Measurements from ENCODE around the gene KCNE1. TPM values are rescaled to one million over a fixed set of nuclear protein-coding genes. Genes with fewer than 3 reads are reported as not detected.
"Not testable (repeated sequence)": the region's sequence is repeated elsewhere in the genome, so short reads cannot be mapped to it uniquely, and the experiment has no call there.

The KCNE1 gene
- total RNA-seq, 1 experiment from 2014 or later: 0.13 TPM

- DNase-seq (ENCODE audit: low spot score); H3K4me1 ChIP-seq (ENCODE audit: insufficient read depth, low read length, poor library complexity, severe bottlenecking); H3K4me3 ChIP-seq (ENCODE audit: low read depth, low read length, poor library complexity, severe bottlenecking); CTCF ChIA-PET; H3K27ac ChIP-seq (ENCODE audit: low read depth, low read length, poor library complexity, severe bottlenecking); H3K9me3 ChIP-seq (ENCODE audit: low read depth, low read length, poor library complexity, severe bottlenecking); intact Hi-C loops (cut with micrococcal nuclease; ENCODE audit: unreplicated experiment); POLR2A ChIA-PET (ENCODE audit: low non-redundant PET); H3K36me3 ChIP-seq (ENCODE audit: insufficient read depth, low read length, poor library complexity, severe bottlenecking); H3K27me3 ChIP-seq (replicated peaks; ENCODE audit: insufficient read depth, low read depth, low read length, poor library complexity); BruUV-seq (replicated peaks): not testable (repeated sequence)
These were observed 84.7 kb downstream of the KCNE1 start for GRCh38 chr21:34427339-34427738.

- intact Hi-C loops (cut with micrococcal nuclease; ENCODE audit: unreplicated experiment); H3K27me3 ChIP-seq (replicated peaks; ENCODE audit: insufficient read depth, low read depth, low read length, poor library complexity); POLR2A ChIA-PET (ENCODE audit: low non-redundant PET): not testable (repeated sequence)
These were observed 88.2 kb downstream of the KCNE1 start, which contains the start of gene SMIM34 for GRCh38 chr21:34423805-34424204. SMIM34 (minus strand) TSS chr21:34423951; CDS start chr21:34423839, 112 bp downstream.

GRCh38 chr21:34417448-34418077 lies 94.4 kb downstream of the KCNE1 start:
- H3K27me3 ChIP-seq (replicated peaks; ENCODE audit: insufficient read depth, low read depth, low read length, poor library complexity); H3K4me3 ChIP-seq (ENCODE audit: low read depth, low read length, poor library complexity, severe bottlenecking); H3K27ac ChIP-seq (ENCODE audit: low read depth, low read length, poor library complexity, severe bottlenecking); DNase-seq (ENCODE audit: low spot score); H3K9me3 ChIP-seq (ENCODE audit: low read depth, low read length, poor library complexity, severe bottlenecking); BruUV-seq (replicated peaks); H3K4me1 ChIP-seq (ENCODE audit: insufficient read depth, low read length, poor library complexity, severe bottlenecking); intact Hi-C loops (cut with micrococcal nuclease; ENCODE audit: unreplicated experiment); POLR2A ChIA-PET (ENCODE audit: low non-redundant PET); CTCF ChIA-PET; H3K36me3 ChIP-seq (ENCODE audit: insufficient read depth, low read length, poor library complexity, severe bottlenecking): not testable (repeated sequence)

More at GRCh38 chr21:34423805-34424204, 88.2 kb downstream of the KCNE1 start, which contains the start of gene SMIM34:
- H3K27ac ChIP-seq (ENCODE audit: low read depth, low read length, poor library complexity, severe bottlenecking); CTCF ChIA-PET; BruUV-seq (replicated peaks); DNase-seq (ENCODE audit: low spot score); H3K4me1 ChIP-seq (ENCODE audit: insufficient read depth, low read length, poor library complexity, severe bottlenecking); H3K9me3 ChIP-seq (ENCODE audit: low read depth, low read length, poor library complexity, severe bottlenecking); H3K36me3 ChIP-seq (ENCODE audit: insufficient read depth, low read length, poor library complexity, severe bottlenecking); H3K4me3 ChIP-seq (ENCODE audit: low read depth, low read length, poor library complexity, severe bottlenecking): not testable (repeated sequence)

- intact Hi-C loops (cut with micrococcal nuclease; ENCODE audit: unreplicated experiment); H3K4me1 ChIP-seq (ENCODE audit: insufficient read depth, low read length, poor library complexity, severe bottlenecking); H3K36me3 ChIP-seq (ENCODE audit: insufficient read depth, low read length, poor library complexity, severe bottlenecking); H3K27ac ChIP-seq (ENCODE audit: low read depth, low read length, poor library complexity, severe bottlenecking); H3K27me3 ChIP-seq (replicated peaks; ENCODE audit: insufficient read depth, low read depth, low read length, poor library complexity); H3K9me3 ChIP-seq (ENCODE audit: low read depth, low read length, poor library complexity, severe bottlenecking); CTCF ChIA-PET; BruUV-seq (replicated peaks); H3K4me3 ChIP-seq (ENCODE audit: low read depth, low read length, poor library complexity, severe bottlenecking); DNase-seq (ENCODE audit: low spot score); POLR2A ChIA-PET (ENCODE audit: low non-redundant PET): not testable (repeated sequence)
These were observed 104.7 kb downstream of the KCNE1 start for GRCh38 chr21:34407294-34407693.

- DNase-seq (ENCODE audit: low spot score); CTCF ChIA-PET; H3K36me3 ChIP-seq (ENCODE audit: insufficient read depth, low read length, poor library complexity, severe bottlenecking); intact Hi-C loops (cut with micrococcal nuclease; ENCODE audit: unreplicated experiment); H3K27me3 ChIP-seq (replicated peaks; ENCODE audit: insufficient read depth, low read depth, low read length, poor library complexity); BruUV-seq (replicated peaks); H3K27ac ChIP-seq (ENCODE audit: low read depth, low read length, poor library complexity, severe bottlenecking); POLR2A ChIA-PET (ENCODE audit: low non-redundant PET); H3K4me3 ChIP-seq (ENCODE audit: low read depth, low read length, poor library complexity, severe bottlenecking); H3K9me3 ChIP-seq (ENCODE audit: low read depth, low read length, poor library complexity, severe bottlenecking); H3K4me1 ChIP-seq (ENCODE audit: insufficient read depth, low read length, poor library complexity, severe bottlenecking): not testable (repeated sequence)
These were observed 105.3 kb downstream of the KCNE1 start for GRCh38 chr21:34406676-34407075.

GRCh38 chr21:34406102-34406501 lies 105.9 kb downstream of the KCNE1 start:
- BruUV-seq (replicated peaks); POLR2A ChIA-PET (ENCODE audit: low non-redundant PET); intact Hi-C loops (cut with micrococcal nuclease; ENCODE audit: unreplicated experiment); H3K9me3 ChIP-seq (ENCODE audit: low read depth, low read length, poor library complexity, severe bottlenecking); CTCF ChIA-PET; H3K4me3 ChIP-seq (ENCODE audit: low read depth, low read length, poor library complexity, severe bottlenecking); H3K36me3 ChIP-seq (ENCODE audit: insufficient read depth, low read length, poor library complexity, severe bottlenecking); H3K4me1 ChIP-seq (ENCODE audit: insufficient read depth, low read length, poor library complexity, severe bottlenecking); DNase-seq (ENCODE audit: low spot score); H3K27me3 ChIP-seq (replicated peaks; ENCODE audit: insufficient read depth, low read depth, low read length, poor library complexity); H3K27ac ChIP-seq (ENCODE audit: low read depth, low read length, poor library complexity, severe bottlenecking): not testable (repeated sequence)

- intact Hi-C loops (cut with micrococcal nuclease; ENCODE audit: unreplicated experiment); H3K4me1 ChIP-seq (ENCODE audit: insufficient read depth, low read length, poor library complexity, severe bottlenecking); DNase-seq (ENCODE audit: low spot score); CTCF ChIA-PET; H3K27ac ChIP-seq (ENCODE audit: low read depth, low read length, poor library complexity, severe bottlenecking); H3K36me3 ChIP-seq (ENCODE audit: insufficient read depth, low read length, poor library complexity, severe bottlenecking); H3K27me3 ChIP-seq (replicated peaks; ENCODE audit: insufficient read depth, low read depth, low read length, poor library complexity); POLR2A ChIA-PET (ENCODE audit: low non-redundant PET); H3K4me3 ChIP-seq (ENCODE audit: low read depth, low read length, poor library complexity, severe bottlenecking); H3K9me3 ChIP-seq (ENCODE audit: low read depth, low read length, poor library complexity, severe bottlenecking); BruUV-seq (replicated peaks): not testable (repeated sequence)
These were observed 106.3 kb downstream of the KCNE1 start for GRCh38 chr21:34405686-34406085.

GRCh38 chr21:34404742-34405141 lies 107.3 kb downstream of the KCNE1 start:
- DNase-seq (ENCODE audit: low spot score); H3K4me3 ChIP-seq (ENCODE audit: low read depth, low read length, poor library complexity, severe bottlenecking); CTCF ChIA-PET; intact Hi-C loops (cut with micrococcal nuclease; ENCODE audit: unreplicated experiment); H3K9me3 ChIP-seq (ENCODE audit: low read depth, low read length, poor library complexity, severe bottlenecking); H3K36me3 ChIP-seq (ENCODE audit: insufficient read depth, low read length, poor library complexity, severe bottlenecking); BruUV-seq (replicated peaks); H3K27me3 ChIP-seq (replicated peaks; ENCODE audit: insufficient read depth, low read depth, low read length, poor library complexity); H3K27ac ChIP-seq (ENCODE audit: low read depth, low read length, poor library complexity, severe bottlenecking); H3K4me1 ChIP-seq (ENCODE audit: insufficient read depth, low read length, poor library complexity, severe bottlenecking); POLR2A ChIA-PET (ENCODE audit: low non-redundant PET): not testable (repeated sequence)
